NCI-H1694 (cell line): ENCODE results near the gene ANAPC1.
"Not testable (repeated sequence)": the region's sequence is repeated elsewhere in the genome, so short reads cannot be mapped to it uniquely, and the experiment has no call there.

Experiments used
- DNase-seq: peaks from one replicate; lab custom pipeline; 2025; lab: John Stamatoyannopoulos, UW

The ANAPC1 gene

DNA sequence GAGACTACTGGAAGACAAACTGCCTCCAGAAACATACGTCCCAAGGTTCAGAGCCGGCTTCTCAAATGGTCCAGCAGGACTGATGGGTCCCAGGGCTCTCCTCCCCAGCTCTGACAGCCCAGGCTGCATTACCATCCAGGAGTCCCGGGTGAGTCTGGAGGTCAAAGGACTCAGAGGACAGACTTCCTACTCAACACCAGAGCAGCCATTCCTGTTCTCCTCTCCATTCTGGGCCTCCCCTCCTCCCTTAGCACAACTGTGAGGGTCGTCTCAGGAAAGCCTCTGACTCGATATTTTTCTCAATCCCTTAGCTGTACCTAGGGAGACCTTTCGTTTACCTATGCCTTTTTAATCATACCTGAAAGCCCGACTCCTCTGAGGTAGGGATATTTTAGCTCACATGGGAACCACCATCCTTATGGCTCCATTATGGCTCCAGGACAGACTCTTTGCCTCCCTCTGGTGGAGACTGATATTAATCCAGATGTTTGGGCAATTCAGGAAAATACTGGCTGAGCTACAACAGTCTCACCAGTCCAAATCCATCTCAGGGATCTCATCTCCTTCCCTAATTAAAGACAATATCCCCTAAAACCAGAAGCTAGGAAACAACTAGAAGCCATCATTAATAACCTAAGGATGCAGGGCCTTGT is 70.9 kb downstream of the ANAPC1 start:
- DNase-seq = not testable (repeated sequence)

DNA sequence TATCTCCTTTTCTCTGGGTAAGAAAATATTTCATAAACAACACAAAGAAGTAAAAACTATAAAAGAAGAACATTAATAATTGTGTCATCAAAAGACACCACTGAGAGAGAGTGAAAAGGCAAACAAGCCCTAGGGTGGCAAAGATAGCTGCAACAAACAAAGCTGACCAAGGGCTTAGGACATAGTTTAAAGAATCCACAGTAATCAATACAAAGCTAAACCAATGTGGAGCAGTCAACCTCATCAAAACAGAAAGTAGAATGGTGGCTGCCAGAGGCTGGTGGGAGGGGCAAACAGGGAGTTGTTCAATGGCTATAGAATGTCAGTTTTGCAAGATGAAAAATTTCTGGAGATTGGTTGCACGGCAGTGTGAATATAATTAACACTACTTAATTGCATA is 93.4 kb downstream of the ANAPC1 start:
- not testable (repeated sequence) for DNase-seq

DNA sequence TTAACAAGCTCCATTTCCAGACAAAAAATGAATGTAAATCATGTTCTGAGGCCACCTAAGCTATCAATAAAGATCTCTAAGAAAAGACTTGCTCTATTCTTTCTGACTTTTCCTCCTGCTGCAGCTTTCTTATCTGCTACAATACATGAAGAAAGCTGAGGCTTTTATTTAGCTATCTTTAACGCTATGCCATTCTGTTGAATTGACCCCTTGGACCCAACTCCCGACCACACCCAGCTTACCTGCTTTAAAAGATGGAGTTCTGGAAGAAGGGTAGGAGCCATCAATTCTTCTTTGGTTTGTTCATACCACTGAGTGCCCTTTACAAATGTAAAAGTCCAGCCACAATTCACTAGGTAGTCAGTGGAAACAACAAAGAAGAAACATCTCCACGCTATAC is 99.9 kb downstream of the ANAPC1 start:
- not testable (repeated sequence) for DNase-seq

DNA sequence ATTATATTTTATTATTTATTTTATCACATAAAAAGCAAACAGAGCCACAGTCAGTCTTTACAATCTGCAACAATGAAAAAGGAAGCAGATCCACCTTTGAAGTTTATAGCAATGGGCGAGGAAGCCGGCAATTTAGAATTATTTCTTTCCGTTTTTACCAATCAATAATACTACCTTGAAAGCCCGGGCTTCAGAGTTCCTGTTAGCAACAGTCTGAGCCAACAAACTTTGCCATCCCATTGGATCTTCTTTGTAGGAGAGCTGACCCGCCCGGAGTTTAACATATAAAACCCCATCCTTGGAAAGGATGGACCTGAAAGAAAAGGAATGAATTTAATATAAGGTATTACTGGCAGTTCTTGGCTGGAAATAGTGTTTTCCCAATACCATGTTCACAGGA is 101.8 kb downstream of the ANAPC1 start:
- not testable (repeated sequence) for DNase-seq

DNA sequence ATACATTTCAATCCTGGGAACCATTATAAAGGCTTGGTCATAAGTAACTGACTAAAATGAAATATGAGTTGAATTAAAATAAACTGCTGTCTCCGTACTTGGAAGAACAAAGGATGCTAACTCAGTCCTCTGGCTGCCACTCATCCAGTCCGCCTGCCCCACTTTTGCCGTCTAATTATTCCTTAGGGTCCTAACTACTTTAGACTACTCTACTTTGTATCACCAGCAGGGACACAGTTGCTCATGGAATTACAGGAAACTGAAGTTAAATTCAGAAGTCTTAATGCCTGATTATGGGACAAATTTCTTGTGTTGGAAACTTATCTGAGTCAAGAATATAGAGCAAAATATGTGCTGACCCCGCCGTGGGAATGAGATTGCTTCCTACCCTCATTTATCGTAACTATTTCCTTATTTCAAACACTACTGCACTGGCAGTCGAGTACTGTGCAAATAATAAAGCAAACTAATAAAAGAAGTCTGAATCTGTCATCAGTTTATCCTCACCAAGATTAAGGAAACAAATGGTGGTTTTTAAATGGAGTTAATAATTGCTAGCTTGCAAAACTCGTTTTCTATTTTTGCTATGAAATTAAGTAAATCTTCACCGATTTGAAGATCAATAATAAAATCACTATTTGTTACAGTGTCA is 102.4 kb downstream of the ANAPC1 start:
- DNase-seq = not testable (repeated sequence)

DNA sequence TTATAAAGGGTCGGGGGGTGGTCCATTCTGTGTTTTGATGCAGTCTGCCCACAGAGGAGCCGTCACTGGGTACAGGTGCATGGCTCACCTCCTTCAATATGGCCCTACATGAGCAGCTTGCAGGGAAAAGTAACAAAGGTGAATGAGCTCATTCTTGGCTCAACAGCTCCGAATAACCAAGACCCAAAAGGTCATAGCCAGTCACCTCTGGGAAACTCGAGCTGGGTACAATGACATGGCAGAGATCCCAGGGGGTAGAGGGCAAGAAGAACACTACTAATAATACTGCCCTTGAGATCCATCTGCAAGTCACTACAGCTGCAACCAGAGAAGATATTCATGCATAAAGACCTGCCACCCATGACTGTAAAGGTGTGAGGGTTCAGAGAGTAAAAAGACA is 106.8 kb downstream of the ANAPC1 start:
- not testable (repeated sequence) for DNase-seq

DNA sequence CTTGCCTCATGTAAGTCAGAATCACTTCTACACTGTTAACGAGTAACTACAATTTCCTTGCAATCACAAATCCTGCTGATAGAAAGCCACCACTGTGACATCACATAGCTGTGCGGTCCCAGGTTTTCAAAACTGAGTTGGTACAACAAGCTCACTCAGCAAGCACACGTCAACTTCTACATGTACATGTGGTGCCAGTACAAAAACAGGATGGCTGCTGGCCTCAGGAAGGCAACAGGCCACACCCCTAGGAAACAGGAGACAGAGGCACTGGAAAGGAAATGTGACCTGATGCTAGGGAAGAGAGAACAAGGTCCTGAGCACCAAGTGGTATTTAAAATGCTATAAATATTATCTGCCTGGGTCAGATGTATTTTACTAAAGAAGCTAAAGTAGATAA is 107.7 kb downstream of the ANAPC1 start:
- DNase-seq = not testable (repeated sequence)

DNA sequence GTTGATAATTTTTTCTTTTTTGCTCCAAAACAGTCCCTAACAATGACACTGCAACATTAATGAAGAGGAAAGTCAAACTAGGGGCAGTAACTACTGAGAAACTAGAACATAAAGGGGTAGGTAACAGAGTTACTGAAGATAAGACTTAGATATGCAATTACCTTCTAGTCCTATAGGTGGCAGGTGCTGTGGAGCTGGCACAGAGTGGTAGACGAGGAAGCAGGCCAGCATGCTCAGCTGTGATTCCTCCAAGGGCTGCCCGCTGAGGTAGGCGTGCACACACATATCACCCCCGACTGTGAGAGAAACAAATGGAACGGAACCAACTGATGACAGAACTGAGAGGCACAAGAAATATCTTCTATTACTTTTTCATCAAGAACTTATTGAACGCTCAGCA is 111.8 kb downstream of the ANAPC1 start:
- DNase-seq = not testable (repeated sequence)

DNA sequence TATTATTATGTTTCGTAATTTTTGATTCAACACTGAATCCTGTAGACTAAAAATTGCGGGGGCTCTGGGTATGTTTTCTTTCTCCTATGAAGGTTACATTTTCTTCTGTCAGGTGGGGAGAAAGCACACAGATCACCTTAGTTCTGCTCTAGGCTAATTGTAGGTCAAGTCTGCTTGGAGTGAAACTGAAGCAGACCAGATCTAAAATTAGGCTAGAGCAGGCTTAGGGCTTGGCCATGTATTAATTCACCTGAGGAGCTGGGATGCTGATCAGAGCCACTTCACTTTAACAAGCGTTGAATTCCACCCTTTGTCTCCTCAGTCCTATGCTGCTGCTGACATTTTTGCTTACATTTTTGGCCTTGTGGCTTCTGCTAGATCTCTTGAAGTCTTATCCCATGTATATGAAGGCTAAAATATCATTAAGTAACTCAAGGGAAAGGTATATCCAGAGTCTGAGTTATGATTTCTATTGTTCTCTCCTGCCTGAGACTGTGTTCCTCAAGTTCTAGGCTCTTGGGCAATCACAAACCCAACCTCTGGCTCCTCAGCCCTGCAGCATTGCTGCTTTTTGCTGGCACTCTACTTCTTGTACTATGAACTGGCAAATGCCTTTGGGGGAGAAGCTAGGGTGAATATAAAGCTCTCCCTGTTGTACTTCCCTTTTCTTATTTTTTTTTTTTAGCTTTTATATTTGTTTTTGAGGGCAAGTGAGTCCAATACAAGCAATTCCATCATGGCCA is 112.9 kb downstream of the ANAPC1 start:
- not testable (repeated sequence) for DNase-seq

DNA sequence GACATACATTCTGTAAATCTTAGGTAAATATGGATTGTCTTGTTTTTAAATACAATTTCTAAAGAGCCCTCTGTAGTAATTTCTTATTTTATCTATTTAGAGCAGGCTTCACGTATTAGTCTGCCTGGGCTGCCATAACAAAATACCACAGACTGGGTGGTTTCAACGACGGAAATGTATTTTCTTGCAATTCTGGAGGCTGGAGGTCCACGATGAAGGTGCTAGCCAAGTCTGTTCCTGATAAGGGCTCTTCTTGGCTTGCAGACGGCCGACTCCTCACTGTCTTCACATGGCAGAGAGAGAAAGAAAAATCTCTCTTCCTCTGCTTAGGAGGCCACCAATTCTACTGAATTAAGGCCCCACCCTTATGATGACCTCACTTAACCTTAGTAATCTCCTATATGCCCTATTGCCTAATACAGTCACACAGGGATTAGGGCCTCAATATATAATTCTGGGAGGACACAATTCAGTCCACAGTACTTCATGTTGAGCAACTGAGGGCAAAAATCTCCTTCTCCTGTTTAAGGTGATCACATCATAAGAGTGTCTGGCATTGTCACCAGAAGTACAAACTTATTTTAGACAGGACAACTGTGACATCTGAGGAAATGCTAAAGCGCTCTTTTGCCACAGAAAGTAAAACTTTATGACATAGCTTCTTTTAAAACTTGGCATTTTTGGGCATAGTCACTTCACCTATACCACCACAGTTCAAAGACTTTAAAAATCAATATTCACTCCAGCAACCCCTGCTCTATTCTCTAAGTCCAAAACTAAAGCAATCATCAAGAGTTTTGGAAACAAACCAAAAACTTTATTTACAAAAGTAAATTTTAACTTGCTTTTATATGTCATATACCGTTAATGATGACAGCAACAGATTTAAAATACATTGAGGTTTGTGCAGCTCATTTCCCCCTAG is 115.5 kb downstream of the ANAPC1 start:
- not testable (repeated sequence) for DNase-seq

DNA sequence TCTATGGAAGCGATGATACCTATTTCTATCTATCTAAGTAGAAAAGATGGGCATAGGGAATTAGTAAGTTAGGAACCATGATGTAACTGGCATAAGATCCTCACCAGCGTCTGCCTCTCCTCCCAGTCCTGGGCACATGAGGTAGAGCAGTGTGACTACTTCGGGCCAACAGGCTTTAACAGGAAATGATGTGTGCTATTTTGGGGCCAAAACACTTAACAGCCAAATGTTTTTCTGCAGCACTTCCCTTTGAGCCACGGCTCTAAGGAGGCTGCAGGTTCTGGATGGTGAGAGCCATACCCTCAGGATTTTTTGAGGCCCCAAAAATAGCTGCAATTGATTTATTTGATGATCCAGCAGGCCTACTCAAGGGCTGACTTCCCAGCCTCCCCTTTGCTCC is 116.9 kb downstream of the ANAPC1 start:
- not testable (repeated sequence) for DNase-seq

DNA sequence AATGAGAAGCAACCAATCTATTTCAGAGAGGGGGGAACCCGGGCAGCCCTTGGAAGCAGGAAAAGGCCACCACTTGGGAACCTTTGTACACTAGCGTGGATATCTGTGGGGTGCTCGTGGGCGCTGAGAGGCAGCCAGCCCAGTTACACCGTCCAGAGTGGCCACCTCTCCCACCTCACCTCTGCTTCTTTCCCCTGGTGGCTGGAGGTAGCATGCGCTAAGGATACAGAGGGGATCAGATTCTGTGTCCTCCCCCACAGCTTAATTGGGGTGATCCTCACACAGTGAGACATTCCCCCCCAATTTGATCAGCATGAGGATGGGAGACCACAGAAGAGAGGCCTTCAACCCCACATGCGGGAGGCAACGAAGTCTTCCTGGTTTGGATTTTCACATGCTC is 117.7 kb downstream of the ANAPC1 start:
- DNase-seq = not testable (repeated sequence)

DNA sequence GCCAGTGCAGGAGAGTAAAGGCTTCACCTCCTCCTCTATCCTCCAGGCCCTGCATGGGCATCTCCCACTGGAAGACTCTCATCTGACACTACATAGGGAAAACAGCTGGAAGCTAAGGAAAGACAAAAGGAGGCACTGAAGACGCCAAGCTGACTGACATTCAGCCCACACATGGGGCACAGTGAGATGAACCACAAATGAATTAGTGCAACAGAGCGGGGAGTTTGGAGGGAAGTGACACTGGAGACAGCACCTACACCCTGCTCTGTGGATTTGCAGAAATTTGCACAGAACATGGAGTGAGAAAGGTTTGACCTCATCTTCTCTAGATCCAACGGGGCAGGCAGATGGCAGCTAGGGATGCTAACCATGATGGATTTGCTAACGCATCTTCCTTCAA is 119.8 kb downstream of the ANAPC1 start:
- not testable (repeated sequence) for DNase-seq

DNA sequence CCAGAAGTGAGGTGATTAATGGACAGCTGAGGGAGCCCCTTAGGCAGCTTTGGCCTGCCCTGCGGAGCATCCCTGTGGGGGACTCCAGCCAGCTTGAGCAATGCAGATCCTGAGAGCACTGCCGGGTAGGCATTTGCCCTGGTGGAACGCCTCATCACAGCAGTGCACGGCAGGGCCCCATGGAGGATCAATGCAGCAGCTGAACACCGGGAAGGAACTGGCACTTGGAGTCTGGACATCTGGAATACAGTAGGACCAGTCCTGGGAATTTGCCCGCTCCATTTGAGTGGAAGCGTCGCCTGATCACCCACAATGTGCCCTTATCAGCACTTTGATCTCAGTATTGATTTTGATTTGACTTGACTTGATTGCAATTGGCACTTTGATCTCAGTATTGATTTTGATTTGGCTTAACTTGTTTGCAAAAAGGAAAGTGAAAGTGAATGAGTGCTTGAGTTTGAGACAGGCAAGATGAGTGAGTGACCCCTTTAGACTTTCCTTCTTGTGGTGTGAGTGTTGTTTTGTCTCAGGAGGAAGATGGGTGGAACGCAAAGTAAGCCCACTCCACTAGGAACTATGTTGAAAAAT is 123.2 kb downstream of the ANAPC1 start:
- not testable (repeated sequence) for DNase-seq

DNA sequence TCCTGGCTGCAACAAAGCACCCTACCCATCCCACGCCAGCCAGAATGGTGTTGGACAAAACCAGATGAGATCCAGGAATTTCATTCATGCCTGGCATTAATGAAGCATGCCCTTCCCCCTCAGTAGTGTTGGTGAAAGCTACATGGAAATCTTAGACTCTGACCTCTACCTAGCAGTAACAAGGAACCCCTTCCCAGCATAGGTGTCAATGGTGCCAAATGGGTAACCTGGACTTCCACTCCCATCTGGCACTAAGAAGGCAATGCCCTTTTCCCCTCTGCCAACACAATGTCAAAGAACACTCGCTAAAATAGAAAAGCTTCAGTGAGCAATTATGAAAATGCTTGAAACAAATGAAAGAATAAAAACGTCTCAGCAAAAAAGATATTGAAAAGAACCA is 131.5 kb downstream of the ANAPC1 start:
- not testable (repeated sequence) for DNase-seq

DNA sequence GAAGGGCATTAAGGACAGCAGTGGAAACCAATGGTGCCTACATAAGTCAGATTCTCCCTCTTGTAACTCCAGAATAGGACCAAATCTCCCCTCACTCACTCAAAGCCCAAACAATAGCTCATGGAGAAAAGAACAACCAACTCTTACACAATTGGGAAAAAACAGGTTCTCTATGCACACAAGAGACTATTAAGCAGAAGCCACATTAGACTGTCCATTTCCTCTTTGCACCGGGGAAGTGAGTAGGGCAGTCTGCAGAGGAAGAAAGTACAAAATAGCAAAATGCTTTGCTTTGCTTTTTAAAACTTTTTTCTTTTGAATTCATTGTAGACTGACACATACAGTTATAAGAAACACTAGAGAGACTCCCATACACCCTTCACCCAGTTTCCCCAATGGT is 133.4 kb downstream of the ANAPC1 start:
- not testable (repeated sequence) for DNase-seq

DNA sequence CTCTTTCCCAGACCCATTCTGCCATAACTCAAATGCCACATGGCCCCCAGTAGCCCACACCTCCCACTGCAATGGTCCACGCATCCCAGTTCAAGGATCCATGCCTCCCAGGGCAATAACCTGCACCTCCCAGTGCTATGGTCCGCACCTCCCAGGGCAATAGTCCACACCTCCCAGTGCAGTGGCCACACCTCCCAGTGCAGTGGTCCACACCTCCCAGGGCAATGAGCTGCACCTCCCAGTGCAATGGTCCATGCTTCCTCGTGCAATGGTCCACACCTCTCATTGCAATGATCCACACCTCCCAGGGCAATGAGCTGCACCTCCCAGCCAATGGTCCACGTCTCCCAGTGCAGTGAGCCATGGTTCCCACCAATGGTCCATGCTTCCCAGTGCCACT is 135.6 kb downstream of the ANAPC1 start:
- DNase-seq = not testable (repeated sequence)

DNA sequence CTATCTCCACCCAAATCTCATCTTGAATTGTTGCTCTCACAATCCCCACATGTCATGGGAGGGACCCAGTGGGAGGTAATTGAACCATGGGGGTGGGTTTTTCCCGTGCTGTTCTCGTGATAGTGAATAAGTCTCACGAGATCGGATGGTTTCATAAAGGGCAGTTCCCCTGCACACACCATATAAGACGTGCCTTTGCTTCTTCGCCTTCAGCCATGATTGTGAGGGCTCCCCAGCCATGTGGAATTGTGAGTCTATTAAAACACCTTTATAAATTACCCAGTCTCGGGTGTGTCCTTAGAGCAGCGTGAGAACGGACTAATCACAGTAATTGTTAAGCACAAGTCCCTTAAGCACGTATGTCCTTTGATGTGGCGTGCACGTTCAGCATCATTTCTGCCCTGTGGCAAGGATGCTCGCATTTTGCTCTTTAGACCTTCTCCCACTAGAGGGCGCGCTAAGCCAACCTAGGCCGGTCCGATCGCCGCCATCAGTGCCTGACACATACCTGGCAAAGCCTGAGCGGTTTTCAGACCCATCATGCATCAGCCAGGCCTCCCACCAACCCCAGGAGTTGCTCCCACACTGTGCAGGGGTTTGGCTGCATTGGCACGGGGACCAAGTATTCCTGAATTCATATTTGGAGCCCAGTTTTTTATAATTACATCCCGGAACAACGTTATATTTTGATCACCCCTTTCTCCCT is 136.4 kb downstream of the ANAPC1 start:
- not testable (repeated sequence) for DNase-seq

DNA sequence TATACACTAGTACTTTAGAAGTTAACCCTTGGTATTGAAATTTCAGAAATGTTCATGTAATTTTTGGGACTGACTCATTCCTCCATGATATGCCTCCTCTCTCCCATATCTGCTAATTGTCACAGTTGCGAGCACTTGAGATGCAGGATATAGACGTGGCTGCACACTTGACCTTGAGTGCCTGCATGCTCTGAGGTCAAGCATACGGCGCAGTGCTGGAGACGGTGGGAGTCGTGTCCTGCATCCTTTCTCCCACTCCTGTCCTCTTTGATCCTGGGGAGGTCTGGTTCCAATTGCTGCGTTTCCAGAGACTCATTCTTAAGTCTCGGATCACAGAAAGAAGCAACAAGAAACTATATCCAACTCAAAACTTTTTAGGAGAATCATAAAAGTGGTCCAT is 139.2 kb downstream of the ANAPC1 start:
- DNase-seq = not testable (repeated sequence)

DNA sequence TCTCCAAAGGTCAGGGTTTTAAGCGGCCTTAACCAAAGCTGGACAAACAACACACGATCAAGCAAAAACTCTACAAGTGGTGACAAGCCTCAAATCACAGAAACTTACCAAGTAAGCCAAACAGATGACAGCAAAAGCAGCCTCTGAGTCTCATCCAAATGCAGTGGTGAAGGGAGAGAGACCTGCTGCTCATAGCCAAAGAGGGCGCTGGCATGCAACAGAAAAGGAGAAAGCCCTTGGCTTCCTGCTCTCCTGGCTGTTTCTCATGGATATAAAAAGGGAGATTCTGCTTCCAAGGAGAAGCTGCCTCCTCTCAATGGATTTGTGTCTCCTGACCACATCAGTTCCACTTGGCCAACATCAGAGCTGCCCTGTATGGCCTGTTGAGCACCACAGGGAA is 142.5 kb downstream of the ANAPC1 start:
- DNase-seq = not testable (repeated sequence)
